Stimulated activated CD4-positive, alpha-beta T cell treated with anti-CD3 and anti-CD28 coated beads, Interleukin-15, amount 100 ng/mL, for 24 hours (primary cell): ENCODE results near the gene GYPA.
"Not testable (repeated sequence)": the region's sequence is repeated elsewhere in the genome, so short reads cannot be mapped to it uniquely, and the experiment has no call there.

ENCODE experiments used
- DNase-seq: peaks from one replicate; pipeline ENCODE4 v3.0.0-alpha.2; 2020

The GYPA gene

DNA sequence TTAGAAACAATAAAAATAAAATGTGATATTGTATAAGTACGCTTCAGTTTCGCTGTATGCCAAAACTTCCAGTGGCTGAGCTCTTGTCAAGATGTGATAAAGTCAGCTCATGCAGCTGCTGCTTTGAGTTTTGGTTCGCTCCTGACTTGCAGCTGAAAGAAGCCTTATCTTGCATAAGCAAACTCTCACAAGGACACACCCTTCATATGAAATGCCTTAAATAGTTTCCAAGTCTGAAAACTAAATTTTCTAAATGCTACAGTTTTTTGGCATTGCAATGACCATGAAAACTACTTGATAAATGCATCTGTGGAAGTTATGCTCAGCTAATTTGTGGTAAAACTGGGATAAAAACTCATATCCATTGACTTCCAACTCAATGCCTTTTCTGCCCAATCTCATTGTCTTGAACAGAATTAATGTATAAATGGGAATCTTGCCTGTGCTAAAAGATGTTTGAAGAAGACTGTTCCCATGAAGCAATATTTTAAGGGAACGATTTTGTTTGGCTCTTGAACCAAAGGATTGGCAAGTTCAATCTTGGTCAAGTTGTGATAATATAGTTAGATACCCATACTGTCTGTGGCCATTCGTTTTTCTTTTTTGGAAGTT is 11.7 kb downstream of the GYPA start:
- DNase-seq: not testable (repeated sequence)

DNA sequence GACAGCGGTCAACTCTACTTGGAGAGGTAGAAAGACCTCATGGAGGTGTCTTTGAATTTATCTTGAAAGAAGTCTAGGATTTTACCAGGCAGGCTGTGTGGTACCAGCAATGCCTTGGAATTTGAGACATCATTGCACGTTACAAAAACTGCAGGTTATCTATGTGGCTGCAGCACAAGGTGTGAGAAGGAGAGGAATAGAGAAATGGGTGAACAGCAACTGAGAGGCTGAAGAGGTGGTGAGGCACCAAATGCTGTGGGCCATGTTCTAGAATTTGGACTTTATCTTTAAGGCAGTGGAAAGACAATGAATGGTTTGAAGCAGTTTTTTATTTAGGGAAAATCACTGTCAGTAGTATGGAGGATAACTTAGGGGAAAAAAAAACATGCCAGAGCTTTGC is 15.4 kb downstream of the GYPA start:
- not testable (repeated sequence) for DNase-seq

- not testable (repeated sequence) for DNase-seq
These were observed 16.4 kb downstream of the GYPA start for GRCh38 chr4:144123982-144124635.

DNA sequence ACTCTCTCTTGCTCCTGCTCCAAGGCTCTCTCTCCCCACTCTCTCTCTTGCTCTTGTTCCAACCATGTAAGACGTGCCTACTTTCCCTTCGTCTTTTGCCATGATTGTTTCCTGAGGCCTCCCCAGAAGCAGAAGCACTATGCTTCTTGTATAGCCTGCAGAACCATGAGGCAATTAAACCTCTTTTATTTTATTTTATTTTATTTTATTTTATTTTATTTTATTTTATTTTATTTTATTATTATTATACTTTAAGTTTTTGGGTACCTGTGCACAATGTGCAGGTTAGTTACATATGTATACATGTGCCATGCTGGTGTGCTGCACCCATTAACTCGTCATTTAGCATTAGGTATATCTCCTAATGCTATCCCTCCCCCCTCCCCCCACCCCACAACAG is 17.2 kb downstream of the GYPA start:
- not testable (repeated sequence) for DNase-seq

GRCh38 chr4:144119752-144120151 is 20.8 kb downstream of the GYPA start:
- not testable (repeated sequence) for DNase-seq

- DNase-seq: no peak
These were observed 25.0 kb downstream of the GYPA start for GRCh38 chr4:144115519-144115918.

DNA sequence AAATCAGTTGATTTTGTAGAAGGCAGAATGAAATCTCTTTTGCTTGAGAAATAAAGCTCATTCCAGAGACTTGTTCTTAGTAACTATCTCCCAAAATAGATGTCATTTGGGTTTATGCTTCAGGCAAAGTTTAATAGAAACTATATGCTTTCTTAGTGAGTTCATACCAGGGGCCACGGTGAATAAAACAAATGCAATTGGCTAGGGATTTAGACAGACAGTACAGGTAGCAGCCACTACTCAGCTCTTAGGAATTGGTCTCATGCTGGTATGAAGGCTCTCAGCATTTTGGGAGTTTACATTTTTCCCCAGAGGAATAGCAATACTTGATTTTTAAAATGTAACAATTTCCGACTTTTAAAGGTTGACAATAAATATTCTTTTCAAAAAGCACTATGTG is 27.0 kb downstream of the GYPA start:
- no peak for DNase-seq

DNA sequence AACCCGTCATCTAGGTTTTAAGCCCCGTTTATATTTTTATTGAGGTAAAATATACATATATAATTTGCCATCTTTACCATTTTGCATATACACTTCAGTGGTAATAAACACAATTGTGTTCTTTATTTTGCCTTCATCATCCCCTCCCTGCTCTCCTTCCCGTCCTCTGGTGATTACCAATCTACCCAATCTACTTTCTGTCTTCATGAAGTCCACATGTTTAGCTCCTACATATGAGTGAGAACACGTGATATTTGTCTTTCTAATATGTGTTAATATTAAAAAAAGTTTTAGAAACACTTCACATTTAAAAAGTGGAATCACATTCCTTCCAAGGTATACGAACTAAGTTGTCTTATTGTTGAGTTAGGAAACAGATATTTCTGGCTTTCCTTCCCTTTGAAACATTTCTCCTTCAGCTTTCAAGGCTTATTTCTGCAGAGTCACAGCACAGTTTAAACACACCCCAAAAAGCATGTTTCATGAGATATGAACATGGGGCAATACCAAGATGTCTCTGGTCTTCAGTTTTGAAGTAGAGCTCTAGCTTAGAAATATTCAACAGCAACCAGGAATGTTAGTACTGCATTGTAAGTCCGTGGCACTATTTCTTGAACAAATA is 35.9 kb downstream of the GYPA start:
- no peak for DNase-seq

- DNase-seq: not testable (repeated sequence)
These were observed 42.7 kb downstream of the GYPA start for GRCh38 chr4:144097776-144098175.

GRCh38 chr4:144093995-144094394 is 46.5 kb downstream of the GYPA start:
- not testable (repeated sequence) for DNase-seq

GRCh38 chr4:144091181-144091580 is 49.3 kb downstream of the GYPA start:
- not testable (repeated sequence) for DNase-seq

DNA sequence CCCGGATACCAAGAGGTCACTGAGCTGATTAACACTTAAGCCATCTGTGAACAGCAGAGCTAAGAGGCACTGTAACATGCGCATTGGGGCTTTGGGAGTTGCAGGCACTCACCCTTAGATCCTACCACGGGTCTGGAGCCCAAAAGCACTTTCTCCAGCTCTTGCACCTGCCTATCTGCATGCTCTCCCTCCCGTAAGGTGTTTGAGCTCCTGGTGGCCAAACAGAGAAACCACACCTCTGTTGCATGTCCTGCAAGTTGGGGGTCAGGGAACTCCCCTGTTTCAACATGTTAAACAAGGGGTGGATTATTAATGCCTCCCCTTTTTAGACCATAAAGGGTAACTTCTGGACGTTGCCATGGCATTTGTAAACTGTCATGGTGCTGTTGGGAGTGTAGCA is 49.8 kb downstream of the GYPA start:
- DNase-seq: no peak

DNA sequence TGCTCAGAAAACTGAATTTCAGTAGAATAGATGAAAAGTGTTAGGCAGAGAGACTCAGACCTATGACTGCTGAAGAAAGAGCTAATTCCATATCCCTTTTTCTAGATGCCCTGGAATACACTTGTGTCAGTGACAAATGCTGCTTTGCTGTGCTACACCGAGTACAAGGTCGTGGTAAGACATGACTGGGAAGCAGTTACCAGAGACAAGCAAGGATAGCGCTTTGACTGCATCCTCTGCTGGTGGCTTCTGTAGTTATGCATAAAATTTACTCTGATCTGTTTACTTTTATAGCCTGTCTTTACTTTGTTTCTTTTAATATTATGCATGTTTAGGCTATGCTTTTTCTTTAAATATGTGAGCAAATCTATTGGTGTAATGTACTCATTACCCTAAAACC is 58.5 kb downstream of the GYPA start:
- DNase-seq: not testable (repeated sequence)

GRCh38 chr4:144080135-144080534 is 60.4 kb downstream of the GYPA start:
- DNase-seq: not testable (repeated sequence)

GRCh38 chr4:144078746-144079145 is 61.8 kb downstream of the GYPA start:
- DNase-seq: not testable (repeated sequence)

GRCh38 chr4:144061556-144061955 is 79.0 kb downstream of the GYPA start:
- DNase-seq: not testable (repeated sequence)

DNA sequence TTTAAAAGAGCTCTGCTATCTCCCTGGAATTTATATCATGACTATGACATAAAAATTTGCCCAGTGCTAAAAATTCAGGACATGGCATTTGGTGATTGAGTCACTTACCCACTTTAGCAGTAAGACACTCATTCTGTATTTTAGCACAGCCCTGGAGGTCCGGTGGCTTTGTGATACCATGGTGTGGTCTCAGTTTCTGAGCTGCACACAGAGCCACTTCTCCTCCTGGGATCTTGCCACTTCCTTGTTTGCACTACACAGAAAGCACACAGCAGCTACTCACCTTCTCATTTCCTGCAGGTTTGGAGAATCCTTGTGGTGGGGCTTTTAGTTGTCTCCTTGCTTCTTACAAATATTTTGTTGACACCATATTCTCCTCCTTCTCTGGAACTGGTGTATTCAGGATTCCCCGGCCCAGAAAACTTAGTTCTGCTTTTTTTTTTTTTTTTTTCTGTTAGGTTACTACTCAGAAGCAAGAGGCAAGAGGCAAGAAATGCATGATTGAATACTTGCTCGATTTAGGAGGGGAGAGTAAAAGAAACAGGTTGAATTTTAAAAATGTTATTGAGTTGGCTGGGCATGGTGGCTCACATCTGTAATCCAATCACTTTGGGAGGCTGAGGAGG is 80.2 kb downstream of the GYPA start:
- DNase-seq: not testable (repeated sequence)
